Measurements from ENCODE around the gene VPS72. TPM values are rescaled to one million over a fixed set of nuclear protein-coding genes. Genes with fewer than 3 reads are reported as not detected.
A peak's percentile ranks its signal among the peaks of the same experiment; 100 is the strongest.

The VPS72 gene
- total RNA-seq, 4 donors from 2014 or later = 4.9 to 26.6 (median 20.1) TPM

DNA sequence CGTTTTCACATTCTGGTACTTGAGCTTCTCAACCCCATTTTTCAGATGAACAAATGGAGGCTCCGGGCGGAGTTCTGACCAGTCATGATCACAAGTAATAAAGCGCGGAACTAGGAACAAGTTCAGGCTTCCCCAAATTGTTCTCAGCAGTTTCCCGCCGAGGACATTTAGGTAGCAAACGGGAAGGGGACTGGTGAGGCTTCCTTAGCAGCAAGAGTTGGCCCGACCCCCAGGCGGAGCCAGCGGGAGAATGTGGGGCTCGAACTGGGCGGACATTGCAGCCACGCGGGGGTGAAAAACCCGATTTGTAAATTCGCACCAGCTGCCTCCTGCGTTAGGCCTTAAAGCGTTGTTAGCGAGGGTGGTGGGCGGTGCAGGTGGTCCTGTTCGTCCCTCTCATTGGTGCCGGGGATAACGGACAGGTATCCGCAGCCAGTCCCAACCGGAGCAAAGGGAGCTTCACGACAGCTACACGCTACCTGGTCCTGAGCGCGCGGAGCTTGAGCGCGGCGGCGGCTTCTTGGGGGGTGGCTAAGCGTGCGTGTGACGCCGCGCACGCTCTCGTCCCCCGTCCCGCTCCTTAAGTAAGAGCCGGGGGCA, 58.9 kb downstream of the VPS72 start:
- Histone ChIP-seq H3K9me3 (no peaks in the 10 kb centered on the region), H3K27me3 (peaks cover 27% of the 10 kb centered on the region), H3K36me3 (no peaks in the 10 kb centered on the region), H3K27ac (peak overlapping the region; percentile 27 to 65 (median 45)), H3K4me1 (peaks cover 0 to 22% (median 15%) of the 10 kb centered on the region in 4 donors), H3K4me3 (peak overlapping the region in 3 of 4 donors; percentile 19 to 54 (median 29))
- TF ChIP-seq POLR2A (IDR thresholded peaks at IDR 0.05) (no peak), POLR2AphosphoS5 (IDR thresholded peaks at IDR 0.05) (peak in 2 of 3 donors; percentile 12 to 24)
- WGBS, 2 donors (ENCODE audit: low coverage in 1 of 2) = 15 to 67% methylated on average over 1 to 44 of the region's 45 CpGs
- in situ Hi-C loops (cut with MboI; ENCODE audit: low pct_ligation_motif_present in 1 of 4, low pct_unique_long_range_greater_than_20kb in 1 of 4, low sequenced_read_pairs in 3 of 4) = no loop called here
- peak; percentile 84 for DNase-seq
- intact Hi-C loops (cut with DNase I; ENCODE audit: low total_unique reads) = no loop called here

DNA sequence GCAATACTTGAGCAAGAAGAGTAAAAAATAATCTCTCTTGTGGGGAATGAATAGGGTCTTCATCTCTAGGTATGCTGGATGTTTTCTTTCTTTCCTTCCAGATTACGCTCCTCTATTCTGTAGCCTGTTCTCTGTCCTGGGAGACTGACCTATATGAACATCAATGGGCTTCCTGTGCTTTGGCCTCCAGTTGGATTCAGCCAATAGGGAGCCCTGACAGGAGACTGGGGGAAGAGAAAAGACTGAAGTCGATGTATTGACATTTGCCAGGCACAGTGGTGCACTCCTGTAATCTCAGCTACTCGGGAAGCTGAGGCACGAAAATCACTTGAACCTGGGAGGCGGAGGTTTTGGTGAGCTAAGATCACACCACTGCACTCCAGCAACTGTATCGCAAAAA, 61.2 kb downstream of the VPS72 start:
- in situ Hi-C loops (cut with MboI; ENCODE audit: low pct_ligation_motif_present in 1 of 4, low pct_unique_long_range_greater_than_20kb in 1 of 4, low sequenced_read_pairs in 3 of 4) = no loop called here
- WGBS, 2 donors (ENCODE audit: low coverage in 1 of 2) = 84 to 95% methylated on average over 4 to 6 of the region's 6 CpGs

More for the DNA sequence above, 61.2 kb downstream of the VPS72 start:
- Histone ChIP-seq H3K27ac (no peak overlapping the region), H3K4me3 (no peak overlapping the region), H3K27me3 (peaks cover 27% of the 10 kb centered on the region), H3K36me3 (no peaks in the 10 kb centered on the region), H3K9me3 (no peaks in the 10 kb centered on the region), H3K4me1 (peaks cover 0 to 22% (median 15%) of the 10 kb centered on the region in 4 donors)
- no peak for TF ChIP-seq POLR2A (IDR thresholded peaks at IDR 0.05)
- intact Hi-C loops (cut with DNase I; ENCODE audit: low total_unique reads) = no loop called here
- DNase-seq = no peak

Other genes with a start within 250 kb of the VPS72 start
- 100 to 1,000 TPM in 2 of 4 donors, 10 to 100 TPM in 2; 35.2 to 142 (median 101) TPM for gene CERS2, start 215.4 kb downstream of the VPS72 start, total RNA-seq
- under 1 TPM in 1 of 4 donors, not detected in 3; 0.32 TPM for gene ANXA9, start 207.9 kb downstream of the VPS72 start, total RNA-seq
- 10 to 100 TPM; 27.7 to 66.2 (median 54.8) TPM for gene MINDY1, start 183.3 kb downstream of the VPS72 start, total RNA-seq
- gene PRUNE1, start 181.7 kb downstream of the VPS72 start, total RNA-seq = 10 to 100 TPM in 3 of 4 donors, 1 to 10 TPM in 1; 9.0 to 80.4 (median 26.8) TPM
- 1 to 10 TPM in 2 of 4 donors, under 1 TPM in 1, not detected in 1; 0.68 to 10.0 (median 2.5) TPM for gene BNIPL, start 153.6 kb downstream of the VPS72 start, total RNA-seq
- gene C1orf56, start 142.4 kb downstream of the VPS72 start, total RNA-seq = 1 to 10 TPM; 1.5 to 3.7 (median 2.8) TPM
- gene CDC42SE1, start 130.6 kb downstream of the VPS72 start, total RNA-seq = 10 to 100 TPM; 34.4 to 90.2 (median 57.5) TPM
- gene MLLT11, start 129.8 kb downstream of the VPS72 start, total RNA-seq = 1 to 10 TPM in 3 of 4 donors, not detected in 1; 1.2 to 3.2 (median 1.3) TPM
- gene GABPB2, start 119.4 kb downstream of the VPS72 start, total RNA-seq = 10 to 100 TPM in 3 of 4 donors, 1 to 10 TPM in 1; 9.6 to 19.8 (median 10.2) TPM
- gene SEMA6C, start 43.6 kb downstream of the VPS72 start, total RNA-seq = 10 to 100 TPM in 1 of 4 donors, 1 to 10 TPM in 3; 1.8 to 16.3 (median 2.9) TPM
- 1 to 10 TPM; 2.0 to 5.2 (median 4.2) TPM for gene TNFAIP8L2, start 33.5 kb downstream of the VPS72 start, total RNA-seq
- gene LYSMD1, start 24.3 kb downstream of the VPS72 start, total RNA-seq = 10 to 100 TPM in 1 of 4 donors, 1 to 10 TPM in 3; 1.4 to 15.7 (median 7.3) TPM
- 10 to 100 TPM in 3 of 4 donors, 1 to 10 TPM in 1; 9.0 to 35.4 (median 25.1) TPM for gene SCNM1, start 24.1 kb downstream of the VPS72 start, total RNA-seq
- not detected for gene TMOD4, start 14.2 kb downstream of the VPS72 start, total RNA-seq
- 10 to 100 TPM; 46.7 to 78.2 (median 59.4) TPM for gene PIP5K1A, start 8.4 kb upstream of the VPS72 start, total RNA-seq
- 100 to 1,000 TPM in 1 of 4 donors, 10 to 100 TPM in 3; 41.9 to 111 (median 79.5) TPM for gene PSMD4, start 64.5 kb upstream of the VPS72 start, total RNA-seq
- 10 to 100 TPM; 24.5 to 41.9 (median 31.5) TPM for gene ZNF687, start 92.1 kb upstream of the VPS72 start, total RNA-seq
- gene PI4KB, start 137.2 kb upstream of the VPS72 start, total RNA-seq = 10 to 100 TPM; 68.0 to 95.9 (median 79.8) TPM
- gene RFX5, start 157.1 kb upstream of the VPS72 start, total RNA-seq = 10 to 100 TPM; 17.7 to 61.0 (median 35.4) TPM
- gene SELENBP1, start 182.5 kb upstream of the VPS72 start, total RNA-seq = 1,000 to 10,000 TPM; 1,079 to 3,856 (median 3,214) TPM
- 100 to 1,000 TPM in 3 of 4 donors, 10 to 100 TPM in 1; 84.4 to 188 (median 140) TPM for gene PSMB4, start 209.4 kb upstream of the VPS72 start, total RNA-seq